Spleen (tissue), 7 donors: ENCODE data around the gene HPSE2.

ENCODE experiments used
- CTCF ChIP-seq, 11 experiments: fragments of 200-600 bp in 7 of 11; fragments of 450-650 bp in 4 of 11; sonication (generic) in 4 of 11; IDR thresholded peaks in 8 of 11; conservative IDR thresholded peaks in 3 of 11; 1 replicate in 7 of 11; 2 replicates in 4 of 11; pipeline versions ENCODE4 v1.4.0 to v1.8.0; 2016 to 2021; ENCODE audit warnings: antibody characterized with exemption in 11 of 11, inconsistent platforms in 4 of 11, mild to moderate bottlenecking in 1 of 11
- POLR2A ChIP-seq, 3 donors: fragments of 450-650 bp; IDR thresholded peaks; one replicate each; pipeline ENCODE4 v1.5.1; 2017; ENCODE audit warnings: antibody characterized with exemption in 3 of 3, mild to moderate bottlenecking in 1 of 3
- donor health status: DM: no; HTN: no; CAD: no; lungs with moderate emphysema.
- donor health status: DM: no; HTN: no; CAD: no.
- donor health status: DM: no; HTN: no; CAD: no.

GRCh38 chr10:98463976-98464754 is 771.5 kb downstream of the HPSE2 start:
- no peak for TF ChIP-seq CTCF (IDR thresholded peaks at IDR 0.05 in 8 of 11, conservative IDR thresholded peaks at IDR 0.05 in 3 of 11)
- no peak for TF ChIP-seq POLR2A (IDR thresholded peaks at IDR 0.05)
